A549 (cell line): Measurements from ENCODE around the gene MRAS.

Source experiments
- BHLHE40 ChIP-seq: IDR thresholded peaks from 2 replicates; pipeline ENCODE4 v1.6.1; 2012; ENCODE audit warnings: low read depth, low read length, inconsistent platforms
- CHD4 ChIP-seq: fragments of 200-600 bp; sonication (generic); IDR thresholded peaks from 2 replicates; pipeline ENCODE4 v1.6.1; 2016; ENCODE audit warnings: antibody characterized with exemption, mild to moderate bottlenecking, borderline replicate concordance
- POLR2A ChIP-seq: IDR thresholded peaks from 2 replicates; pipeline ENCODE4 v1.6.1; 2012; ENCODE audit warnings: mild to moderate bottlenecking, low read length
- TP53 ChIP-seq: fragments of 250-450 bp; sonication (Bioruptor Pico); IDR thresholded peaks from 2 replicates; pipeline ENCODE4 v1.5.0; 2021; ENCODE audit warnings: mild to moderate bottlenecking, moderate library complexity
- ZFP36 ChIP-seq: fragments of 450-650 bp; IDR thresholded peaks from 2 replicates; pipeline ENCODE4 v1.6.1; 2014; ENCODE audit warnings: borderline replicate concordance; ENCODE audit not compliant: partially characterized antibody
- TF ChIP-seq, protein P1 (sequence below): fragments of >200 bp; sonication (Bioruptor Twin); formaldehyde crosslinking; IDR thresholded peaks from 3 replicates; pipeline ENCODE4 v1.5.1; 2016

DNA sequence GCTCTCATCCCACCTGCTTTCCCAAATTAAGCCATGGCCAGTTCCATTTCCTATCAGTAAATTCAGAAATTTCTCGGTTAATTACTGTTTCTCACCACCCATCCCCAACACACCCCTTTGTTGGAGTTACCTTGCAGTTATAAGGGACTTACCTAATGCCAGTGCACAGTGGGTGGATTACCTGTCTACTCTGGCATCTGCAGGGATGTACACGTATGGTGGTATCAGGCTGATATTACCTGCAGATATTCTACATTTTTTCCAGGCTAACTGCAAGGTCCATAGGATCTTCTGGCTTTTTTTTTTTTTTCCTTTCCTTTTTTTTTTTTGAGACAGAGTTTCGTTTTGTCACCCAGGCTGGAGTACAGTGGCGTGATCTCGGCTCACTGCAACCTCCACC is 7.9 kb upstream of the MRAS start:
- TF ChIP-seq, protein P1, sequence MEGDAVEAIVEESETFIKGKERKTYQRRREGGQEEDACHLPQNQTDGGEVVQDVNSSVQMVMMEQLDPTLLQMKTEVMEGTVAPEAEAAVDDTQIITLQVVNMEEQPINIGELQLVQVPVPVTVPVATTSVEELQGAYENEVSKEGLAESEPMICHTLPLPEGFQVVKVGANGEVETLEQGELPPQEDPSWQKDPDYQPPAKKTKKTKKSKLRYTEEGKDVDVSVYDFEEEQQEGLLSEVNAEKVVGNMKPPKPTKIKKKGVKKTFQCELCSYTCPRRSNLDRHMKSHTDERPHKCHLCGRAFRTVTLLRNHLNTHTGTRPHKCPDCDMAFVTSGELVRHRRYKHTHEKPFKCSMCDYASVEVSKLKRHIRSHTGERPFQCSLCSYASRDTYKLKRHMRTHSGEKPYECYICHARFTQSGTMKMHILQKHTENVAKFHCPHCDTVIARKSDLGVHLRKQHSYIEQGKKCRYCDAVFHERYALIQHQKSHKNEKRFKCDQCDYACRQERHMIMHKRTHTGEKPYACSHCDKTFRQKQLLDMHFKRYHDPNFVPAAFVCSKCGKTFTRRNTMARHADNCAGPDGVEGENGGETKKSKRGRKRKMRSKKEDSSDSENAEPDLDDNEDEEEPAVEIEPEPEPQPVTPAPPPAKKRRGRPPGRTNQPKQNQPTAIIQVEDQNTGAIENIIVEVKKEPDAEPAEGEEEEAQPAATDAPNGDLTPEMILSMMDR: no peak
- TF ChIP-seq BHLHE40 (no peak), ZFP36 (no peak), CHD4 (no peak), TP53 (CRISPR knock-in tag) (no peak), POLR2A (no peak)
